ENCODE data around the gene ALCAM. TPM values are rescaled to one million over a fixed set of nuclear protein-coding genes. Genes with fewer than 3 reads are reported as not detected.

The ALCAM gene
- total RNA-seq, 4 donors from 2014 or later = 23.9 to 45.2 (median 40.5) TPM

- Histone ChIP-seq H3K4me3 (no peak overlapping the region), H3K27me3 (no peaks in the 10 kb centered on the region), H3K4me1 (no peaks in the 10 kb centered on the region), H3K27ac (no peak overlapping the region), H3K9me3 (no peaks in the 10 kb centered on the region), H3K36me3 (peaks cover 0 to 34% (median 0%) of the 10 kb centered on the region in 3 donors)
- WGBS, 2 donors = 93 to 96% methylated on average over 1 of the region's 1 CpG
- DNase-seq (ENCODE audit: low spot score in 2 of 2) = no peak
- TF ChIP-seq CTCF (IDR thresholded peaks at IDR 0.05) (no peak), EP300 (IDR thresholded peaks at IDR 0.05) (no peak), POLR2A (IDR thresholded peaks at IDR 0.05) (no peak)
Measured at GRCh38 chr3:105561876-105562275, 195.2 kb downstream of the ALCAM start.

GRCh38 chr3:105564546-105565288 lies 198.0 kb downstream of the ALCAM start:
- H3K36me3 ChIP-seq = peaks cover 0 to 18% (median 0%) of the 10 kb centered on the region in 3 donors
- 87 to 94% methylated on average over 6 of the region's 6 CpGs for WGBS, 2 donors
- no peaks in the 10 kb centered on the region for H3K27me3 ChIP-seq
- H3K27ac ChIP-seq = no peak overlapping the region
- no peak overlapping the region for H3K4me3 ChIP-seq
- no peaks in the 10 kb centered on the region for H3K4me1 ChIP-seq
- TF ChIP-seq POLR2A (IDR thresholded peaks at IDR 0.05) = no peak
- no peak for TF ChIP-seq CTCF (IDR thresholded peaks at IDR 0.05)
- no peak for TF ChIP-seq EP300 (IDR thresholded peaks at IDR 0.05)
- DNase-seq (ENCODE audit: low spot score in 2 of 2) = no peak
- H3K9me3 ChIP-seq = no peaks in the 10 kb centered on the region

- WGBS, 2 donors = 97% methylated on average over 5 of the region's 5 CpGs
- Histone ChIP-seq H3K36me3 (peaks cover 0 to 18% (median 0%) of the 10 kb centered on the region in 3 donors), H3K9me3 (no peaks in the 10 kb centered on the region), H3K27ac (no peak overlapping the region), H3K4me3 (no peak overlapping the region), H3K4me1 (no peaks in the 10 kb centered on the region), H3K27me3 (no peaks in the 10 kb centered on the region)
- DNase-seq (ENCODE audit: low spot score in 2 of 2) = no peak
- TF ChIP-seq POLR2A (IDR thresholded peaks at IDR 0.05) (no peak), CTCF (IDR thresholded peaks at IDR 0.05) (no peak), EP300 (IDR thresholded peaks at IDR 0.05) (no peak)
Measured at GRCh38 chr3:105571005-105571404, 204.3 kb downstream of the ALCAM start.

GRCh38 chr3:105572501-105572900 lies 205.8 kb downstream of the ALCAM start:
- Histone ChIP-seq H3K4me3 (no peak overlapping the region), H3K36me3 (peaks cover 0 to 17% (median 0%) of the 10 kb centered on the region in 3 donors), H3K27me3 (no peaks in the 10 kb centered on the region), H3K27ac (no peak overlapping the region), H3K9me3 (no peaks in the 10 kb centered on the region), H3K4me1 (no peaks in the 10 kb centered on the region)
- no peak for TF ChIP-seq EP300 (IDR thresholded peaks at IDR 0.05)
- no peak for TF ChIP-seq POLR2A (IDR thresholded peaks at IDR 0.05)
- TF ChIP-seq CTCF (IDR thresholded peaks at IDR 0.05) = no peak
- DNase-seq (ENCODE audit: low spot score in 2 of 2) = no peak
- 92 to 93% methylated on average over 6 of the region's 6 CpGs for WGBS, 2 donors

- 36 to 82% methylated on average over 1 of the region's 1 CpG for WGBS, 2 donors
- H3K27me3 ChIP-seq = no peaks in the 10 kb centered on the region
- H3K4me3 ChIP-seq = no peak overlapping the region
- TF ChIP-seq POLR2A (IDR thresholded peaks at IDR 0.05) (no peak), EP300 (IDR thresholded peaks at IDR 0.05) (no peak), CTCF (IDR thresholded peaks at IDR 0.05) (no peak)
- H3K27ac ChIP-seq = no peak overlapping the region
- peaks cover 0 to 8% (median 0%) of the 10 kb centered on the region in 4 donors for H3K9me3 ChIP-seq
- DNase-seq (ENCODE audit: low spot score in 2 of 2) = no peak
- H3K36me3 ChIP-seq = peaks cover 0 to 4% (median 0%) of the 10 kb centered on the region in 3 donors
- H3K4me1 ChIP-seq = peaks cover 0 to 7% (median 0%) of the 10 kb centered on the region in 4 donors
Measured at GRCh38 chr3:105579439-105579838, 212.7 kb downstream of the ALCAM start.
